ENCODE data around the gene PPFIA4. TPM values are rescaled to one million over a fixed set of nuclear protein-coding genes. Genes with fewer than 3 reads are reported as not detected.

The PPFIA4 gene
- total and polyA plus RNA-seq, 8 donors = 0.09 to 0.82 (median 0.36) TPM

GRCh38 chr1:203086992-203087763, 60.9 kb downstream of the PPFIA4 start:
- no peaks in the 10 kb centered on the region for H3K36me3 ChIP-seq
- no peaks in the 10 kb centered on the region for H3K27me3 ChIP-seq
- WGBS, 2 donors = 71 to 72% methylated on average over 11 of the region's 11 CpGs
- peak in 1 of 6 donors; percentile 4 for DNase-seq
- no peaks in the 10 kb centered on the region for H3K4me1 ChIP-seq
- intact Hi-C loops (cut with DNase I) = no loop called here
- H3K9me3 ChIP-seq = no peaks in the 10 kb centered on the region
- no peak for ATAC-seq
- no peak for TF ChIP-seq CTCF (IDR thresholded peaks at IDR 0.05)
- H3K4me3 ChIP-seq = no peak overlapping the region
- no peak for FAIRE-seq
- H3K27ac ChIP-seq = no peak overlapping the region

GRCh38 chr1:203088441-203088840, 62.1 kb downstream of the PPFIA4 start:
- WGBS, 2 donors = 72 to 78% methylated on average over 3 of the region's 3 CpGs
- TF ChIP-seq CTCF (IDR thresholded peaks at IDR 0.05) = no peak
- Histone ChIP-seq H3K27ac (no peak overlapping the region), H3K36me3 (no peaks in the 10 kb centered on the region), H3K4me1 (no peaks in the 10 kb centered on the region), H3K9me3 (no peaks in the 10 kb centered on the region), H3K4me3 (no peak overlapping the region), H3K27me3 (no peaks in the 10 kb centered on the region)
- ATAC-seq (no peak), FAIRE-seq (no peak), DNase-seq (peak in 1 of 6 donors; percentile 4)
- intact Hi-C loops (cut with DNase I) = no loop called here

- Histone ChIP-seq H3K9me3 (no peaks in the 10 kb centered on the region), H3K27me3 (no peaks in the 10 kb centered on the region), H3K4me1 (no peaks in the 10 kb centered on the region), H3K27ac (no peak overlapping the region), H3K36me3 (no peaks in the 10 kb centered on the region), H3K4me3 (no peak overlapping the region)
- intact Hi-C loops (cut with DNase I) = no loop called here
- FAIRE-seq (no peak), ATAC-seq (no peak), DNase-seq (no peak)
- no peak for TF ChIP-seq CTCF (IDR thresholded peaks at IDR 0.05)
- WGBS, 2 donors = 60 to 65% methylated on average over 7 of the region's 7 CpGs
Observed at GRCh38 chr1:203089001-203089650, 62.8 kb downstream of the PPFIA4 start.

GRCh38 chr1:203089651-203090045, 63.4 kb downstream of the PPFIA4 start:
- H3K27me3 ChIP-seq = no peaks in the 10 kb centered on the region
- H3K36me3 ChIP-seq = no peaks in the 10 kb centered on the region
- FAIRE-seq = no peak
- no peak for TF ChIP-seq CTCF (IDR thresholded peaks at IDR 0.05)
- no peak overlapping the region for H3K4me3 ChIP-seq
- no peak overlapping the region for H3K27ac ChIP-seq
- intact Hi-C loops (cut with DNase I) = no loop called here
- H3K9me3 ChIP-seq = no peaks in the 10 kb centered on the region
- H3K4me1 ChIP-seq = no peaks in the 10 kb centered on the region
- peak in 1 of 6 donors; percentile 10 for DNase-seq
- ATAC-seq = no peak
- WGBS, 2 donors = 33 to 38% methylated on average over 7 of the region's 7 CpGs
